Stimulated activated naive CD4-positive, alpha-beta T cell (primary cell): ENCODE data around the gene NPTN.

Experiments
- DNase-seq, 6 experiments: peaks; one replicate each; lab custom pipeline; 2025; lab: John Stamatoyannopoulos, UW

The NPTN gene

GRCh38 chr15:73518180-73518862 is 114.9 kb downstream of the NPTN start:
- DNase-seq: no peak

GRCh38 chr15:73517566-73517965 is 115.6 kb downstream of the NPTN start:
- DNase-seq: no peak

GRCh38 chr15:73515527-73515926 is 117.7 kb downstream of the NPTN start:
- DNase-seq: no peak
